GM12873 (cell line): ENCODE data around the gene RBM20.

Source experiments
- CTCF ChIP-seq: IDR thresholded peaks from 2 replicates; pipeline ENCODE4 v1.5.1; 2012; ENCODE audit warnings: low read depth, mild to moderate bottlenecking, moderate library complexity, low read length, control low read depth; ENCODE audit not compliant: insufficient read depth; ENCODE audit errors: missing control alignments

RBM20 gene

GRCh38 chr10:110851020-110851612, 207.0 kb downstream of the RBM20 start:
- TF ChIP-seq CTCF = no peak

- TF ChIP-seq CTCF = no peak
These were observed 208.2 kb downstream of the RBM20 start for GRCh38 chr10:110852255-110852896.

- no peak for TF ChIP-seq CTCF
These were observed 208.8 kb downstream of the RBM20 start for GRCh38 chr10:110852947-110853346.

GRCh38 chr10:110853921-110854605, 209.9 kb downstream of the RBM20 start:
- no peak for TF ChIP-seq CTCF

GRCh38 chr10:110857265-110858171, 213.4 kb downstream of the RBM20 start:
- no peak for TF ChIP-seq CTCF

GRCh38 chr10:110858297-110858934, 214.3 kb downstream of the RBM20 start:
- TF ChIP-seq CTCF = no peak
